Measurements from ENCODE around the gene IER3IP1. TPM values are rescaled to one million over a fixed set of nuclear protein-coding genes. Genes with fewer than 3 reads are reported as not detected.

IER3IP1 gene
- total RNA-seq, 1 experiment from 2014 or later, result 18.7 TPM

DNA sequence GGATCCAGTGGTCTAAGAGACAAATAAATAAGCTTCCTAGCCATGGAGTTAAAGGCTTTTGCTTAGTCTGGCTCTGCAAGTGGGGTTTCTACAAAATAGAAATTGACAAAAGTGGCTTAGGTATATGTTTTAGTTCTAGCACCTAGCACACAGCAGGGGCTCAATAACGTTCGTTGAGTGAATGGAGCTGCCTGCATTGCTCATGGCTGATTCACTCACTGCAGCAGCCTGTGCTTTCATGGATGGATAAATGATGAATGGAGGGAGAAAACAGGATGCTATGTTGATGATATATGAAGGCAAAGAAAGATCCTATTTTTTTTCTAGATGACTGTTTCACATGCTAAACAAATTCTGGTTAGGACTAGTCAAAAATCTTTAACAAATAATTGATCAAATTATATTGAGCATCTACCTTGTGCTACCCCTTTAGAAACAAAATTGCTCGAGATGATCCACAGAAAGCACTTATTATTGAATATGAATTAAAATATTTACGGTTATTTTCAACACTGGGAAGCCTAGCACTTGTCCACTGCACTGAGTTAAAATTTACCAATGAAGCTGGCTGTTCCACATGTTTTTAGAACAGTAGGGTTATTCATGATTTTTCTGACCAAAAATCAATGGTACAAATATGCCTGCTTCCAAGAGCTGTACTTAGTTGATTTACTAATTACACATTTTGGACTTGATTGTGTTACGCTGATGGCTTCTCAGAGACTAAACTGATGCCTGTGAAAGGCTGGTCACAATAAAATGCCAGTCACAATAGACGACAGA lies 65.5 kb downstream of the IER3IP1 start:
- in situ Hi-C loops (cut with HindIII; ENCODE audit: low pct_unique_long_range_greater_than_20kb, low sequenced_read_pairs), result no loop called here
- no peak for DNase-seq (ENCODE audit: low read depth)

DNA sequence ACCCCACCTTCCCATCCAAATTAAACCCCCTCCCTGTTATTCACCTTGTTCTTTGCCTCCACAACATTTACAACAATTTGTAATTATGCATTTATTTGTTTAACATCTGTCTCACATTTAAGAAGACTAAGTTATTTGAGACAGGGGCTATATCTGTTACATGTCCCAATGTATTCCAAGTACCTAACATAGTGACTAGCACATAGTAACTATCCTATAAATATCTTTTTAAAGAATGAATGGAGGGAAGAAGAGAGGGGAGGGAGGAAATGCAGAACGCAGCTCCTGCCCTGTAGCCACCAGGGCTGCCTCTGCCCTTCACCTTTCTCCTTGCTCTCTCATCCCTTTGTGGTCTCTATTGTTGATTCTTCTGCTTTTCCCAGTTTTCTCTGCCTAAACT lies 66.4 kb downstream of the IER3IP1 start:
- no peak for DNase-seq (ENCODE audit: low read depth)

DNA sequence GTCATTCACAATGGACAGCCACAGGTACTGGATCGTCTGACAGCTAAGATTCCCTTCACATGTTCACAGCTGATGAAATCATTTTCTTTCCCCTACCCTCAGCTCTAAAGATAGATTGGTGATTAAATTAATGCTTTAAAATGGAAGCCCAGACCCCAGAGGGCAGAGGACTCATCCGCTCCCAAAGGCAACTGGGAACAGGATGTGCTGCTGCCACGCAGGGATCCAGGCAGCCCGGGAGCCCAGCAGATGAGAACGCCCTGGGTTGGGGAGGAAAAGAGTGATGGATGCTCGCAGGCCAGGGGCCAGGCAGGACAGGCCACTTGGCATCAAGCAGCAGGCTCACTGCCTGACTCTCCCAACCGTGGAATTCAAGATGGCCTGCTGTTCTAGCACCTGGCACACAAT lies 67.2 kb downstream of the IER3IP1 start:
- no peak for DNase-seq (ENCODE audit: low read depth)
- in situ Hi-C loops (cut with HindIII; ENCODE audit: low pct_unique_long_range_greater_than_20kb, low sequenced_read_pairs), result no loop called here

More for the DNA sequence above, 66.4 kb downstream of the IER3IP1 start:
- in situ Hi-C loops (cut with HindIII; ENCODE audit: low pct_unique_long_range_greater_than_20kb, low sequenced_read_pairs), result no loop called here

DNA sequence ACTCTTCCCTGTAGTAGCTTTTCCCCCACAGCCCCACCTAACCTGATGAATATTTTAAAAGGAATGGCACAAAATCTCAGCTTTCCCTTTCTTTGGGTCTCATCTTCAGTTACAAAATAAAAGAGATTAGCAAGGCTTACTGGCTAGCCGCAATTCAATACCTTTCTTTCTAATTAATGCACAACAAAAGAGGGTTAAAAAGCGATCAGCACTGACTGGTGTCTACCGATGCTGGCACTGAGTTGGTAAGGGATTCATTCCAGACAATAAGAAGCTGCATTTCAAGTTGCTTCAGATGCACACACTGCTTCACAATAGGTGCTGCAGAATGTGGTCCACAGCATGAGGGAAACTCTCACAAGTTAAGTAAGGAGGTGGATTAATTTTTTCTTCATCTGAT lies 67.8 kb downstream of the IER3IP1 start:
- no peak for DNase-seq (ENCODE audit: low read depth)
- in situ Hi-C loops (cut with HindIII; ENCODE audit: low pct_unique_long_range_greater_than_20kb, low sequenced_read_pairs), result no loop called here

Other genes starting within 250 kb of the IER3IP1 start
- not detected in 2 replicates for gene ELOA2, start 140.7 kb downstream of the IER3IP1 start, total RNA-seq (2014; rRNA removed; shearing (Covaris generic); ENCODE audit: low replicate concordance)
- gene HDHD2, start 25.9 kb downstream of the IER3IP1 start, total RNA-seq (2014; rRNA removed; shearing (Covaris generic); ENCODE audit: low replicate concordance), result 2.2 and 2.3 TPM in 2 replicates
- not detected in 2 replicates for gene SKOR2, start 75.3 kb upstream of the IER3IP1 start, total RNA-seq (2014; rRNA removed; shearing (Covaris generic); ENCODE audit: low replicate concordance)